Endometrium (tissue), 2 donors: Measurements from ENCODE around the gene PACS1.

Experiments
- FAIRE-seq: peaks from 2 replicates; lab custom pipeline; 2012; peaks lifted over from hg19 to GRCh38; lab: Jason Lieb, UNC
- donor health status: control.
- donor health status: control.

PACS1 gene

GRCh38 chr11:66050581-66051231 is 19.4 kb upstream of the PACS1 start:
- no peak for FAIRE-seq

- FAIRE-seq: no peak
Observed at GRCh38 chr11:66051371-66051765, 18.7 kb upstream of the PACS1 start.

DNA sequence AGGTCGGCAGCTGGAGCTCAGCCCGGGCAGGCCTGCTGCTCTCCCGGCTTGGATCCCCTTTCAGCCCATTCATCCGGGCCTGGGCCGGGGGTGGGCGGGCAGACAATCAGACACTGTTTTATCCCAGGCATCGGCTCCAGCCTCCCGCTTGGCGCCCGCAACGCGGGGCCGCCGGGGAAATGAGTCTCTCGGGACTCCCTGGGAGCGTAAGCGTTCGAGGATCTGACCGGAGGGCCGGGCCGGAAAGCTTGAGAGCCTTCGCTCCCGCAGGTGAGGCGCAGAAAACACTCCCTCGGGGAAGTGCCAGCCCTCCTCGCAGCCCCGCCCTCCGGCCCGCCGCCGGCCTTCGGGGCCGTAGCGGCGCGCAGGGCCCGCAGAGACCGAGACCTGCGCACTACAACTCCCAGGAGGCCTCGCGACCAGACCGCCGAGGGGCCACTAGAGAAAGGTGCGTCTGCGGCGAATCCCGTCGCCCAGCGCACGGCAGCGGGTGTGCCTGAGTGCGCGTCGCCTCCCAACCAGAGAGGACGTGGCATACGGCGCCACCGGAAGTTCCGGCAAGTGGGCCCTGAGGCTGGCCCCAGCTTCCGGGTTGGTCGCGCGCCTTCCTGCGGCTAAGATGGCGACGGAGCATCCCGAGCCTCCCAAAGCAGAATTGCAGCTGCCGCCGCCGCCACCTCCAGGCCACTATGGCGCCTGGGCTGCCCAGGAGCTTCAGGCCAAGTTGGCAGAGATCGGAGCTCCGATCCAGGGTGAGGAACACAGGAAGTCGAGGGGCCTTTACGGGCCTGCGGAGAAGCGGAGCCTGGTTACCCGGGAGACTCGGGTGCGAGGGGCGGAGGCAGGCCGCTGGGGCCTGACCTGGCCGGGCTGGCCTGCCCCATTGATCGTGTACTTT is 18.1 kb upstream of the PACS1 start, which contains the start of gene SF3B2:
SF3B2 (plus strand) TSS at position 599 of the 898 bp plus-strand sequence; CDS start at position 620, 21 bp downstream.
- no peak for FAIRE-seq

DNA sequence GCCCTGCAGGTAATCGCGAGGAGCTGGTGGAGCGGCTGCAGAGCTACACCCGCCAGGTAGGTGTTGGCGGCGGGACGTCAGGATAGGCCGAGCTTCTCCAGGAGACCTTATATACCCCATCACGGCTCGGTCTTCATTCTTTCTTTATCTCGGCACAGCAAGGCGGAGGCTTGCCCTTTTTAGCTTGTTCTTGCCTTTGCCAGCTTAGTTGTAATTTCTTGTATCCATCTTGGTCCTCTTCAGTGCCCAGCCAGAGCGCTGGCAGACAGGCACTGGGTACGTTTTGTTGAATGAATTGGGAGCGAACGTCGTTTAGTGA is 17.4 kb upstream of the PACS1 start:
- no peak for FAIRE-seq

GRCh38 chr11:66055021-66055420 is 15.1 kb upstream of the PACS1 start:
- FAIRE-seq: no peak

GRCh38 chr11:66056501-66056900 is 13.6 kb upstream of the PACS1 start:
- FAIRE-seq: no peak

GRCh38 chr11:66059966-66060680 is 9.9 kb upstream of the PACS1 start:
- FAIRE-seq: no peak

GRCh38 chr11:66061268-66061667 is 8.8 kb upstream of the PACS1 start:
- FAIRE-seq: no peak

- FAIRE-seq: no peak
Observed at GRCh38 chr11:66062408-66062807, 7.7 kb upstream of the PACS1 start.

DNA sequence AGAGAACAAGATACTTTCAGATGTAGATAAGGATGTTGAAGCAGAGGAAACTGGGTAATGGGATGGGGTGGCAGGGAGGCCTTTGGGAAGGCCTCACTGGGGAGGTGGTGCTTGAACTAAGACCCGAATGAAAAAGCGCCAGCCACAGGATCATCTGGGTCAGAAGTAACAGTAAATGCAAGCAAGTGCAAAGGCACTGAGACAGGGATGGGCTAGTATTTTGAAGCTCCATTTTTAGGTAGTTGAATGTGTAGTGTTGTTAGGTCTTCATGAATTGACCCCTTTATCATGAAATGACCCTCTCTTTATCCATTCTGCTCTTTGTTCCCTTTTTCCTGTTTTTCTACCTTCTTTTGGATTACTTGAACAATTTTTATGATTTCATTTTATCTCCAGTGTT is 6.2 kb upstream of the PACS1 start:
- FAIRE-seq: no peak

GRCh38 chr11:66064571-66064970 is 5.5 kb upstream of the PACS1 start:
- no peak for FAIRE-seq

DNA sequence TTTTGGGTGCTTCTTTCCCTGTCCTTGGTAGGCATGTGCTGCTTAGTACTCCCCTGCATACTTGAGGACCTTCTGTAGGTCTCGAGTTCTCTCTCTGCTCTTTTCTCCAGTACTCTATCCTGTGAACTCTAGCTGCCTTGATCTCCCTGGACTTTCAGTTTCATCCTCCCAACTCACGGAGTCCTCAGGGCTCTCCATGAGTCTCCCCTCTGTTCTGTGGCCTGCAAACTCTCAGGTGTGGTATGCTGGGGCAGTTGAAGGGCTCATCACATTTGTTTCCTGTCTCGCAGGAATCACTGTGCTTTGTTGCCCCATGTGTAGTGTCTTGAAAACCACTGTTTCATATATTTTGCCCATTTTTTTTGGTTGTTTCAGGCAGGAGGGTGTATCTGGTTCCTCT is 3.3 kb upstream of the PACS1 start:
- FAIRE-seq: no peak

DNA sequence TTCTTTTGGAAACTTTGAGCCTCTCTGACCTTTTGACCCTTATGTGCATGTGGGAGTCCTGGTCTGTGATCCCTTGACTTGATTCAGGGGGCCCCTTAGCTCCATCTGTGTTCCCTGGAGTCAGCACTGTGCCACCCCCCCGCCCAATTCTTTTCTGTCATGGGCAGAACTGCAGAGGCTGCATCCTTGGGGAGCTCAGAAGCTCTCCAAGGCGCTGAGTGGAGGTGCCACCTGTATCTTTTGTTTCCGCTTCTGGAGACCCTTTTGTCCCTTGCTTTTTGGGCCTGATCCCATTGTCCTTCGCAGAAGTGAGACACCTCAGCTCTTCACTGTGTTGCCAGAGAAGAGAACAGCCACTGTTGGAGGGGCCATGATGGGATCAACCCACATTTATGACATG is 2.4 kb upstream of the PACS1 start:
- no peak for FAIRE-seq

DNA sequence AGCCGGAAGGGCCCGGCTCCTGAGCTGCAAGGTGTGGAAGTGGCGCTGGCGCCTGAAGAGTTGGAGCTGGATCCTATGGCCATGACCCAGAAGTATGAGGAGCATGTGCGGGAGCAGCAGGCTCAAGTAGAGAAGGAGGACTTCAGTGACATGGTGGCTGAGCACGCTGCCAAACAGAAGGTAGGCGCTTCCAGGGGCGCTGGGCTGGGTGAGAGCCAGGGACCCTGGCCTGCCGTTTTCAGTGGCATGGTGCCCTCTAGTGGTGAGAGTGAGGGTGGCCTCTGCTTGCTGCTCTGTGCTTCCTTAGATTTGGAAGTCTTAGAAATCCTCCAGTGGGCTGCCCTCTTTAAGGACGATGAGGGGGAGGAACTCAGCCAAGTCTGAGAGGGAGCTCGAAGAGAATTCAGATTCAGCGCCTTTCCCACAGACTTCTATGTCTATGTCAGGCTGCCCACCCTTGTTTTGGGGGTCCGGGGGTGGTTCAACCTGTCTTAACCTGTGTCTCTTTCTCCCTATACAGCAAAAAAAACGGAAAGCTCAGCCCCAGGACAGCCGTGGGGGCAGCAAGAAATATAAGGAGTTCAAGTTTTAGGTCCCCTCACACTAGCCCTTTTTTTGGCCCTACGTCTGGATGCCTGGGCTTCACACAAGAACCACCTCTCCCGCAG is 1.8 kb upstream of the PACS1 start:
- FAIRE-seq: no peak

- no peak for FAIRE-seq
Observed at GRCh38 chr11:66068923-66069714, 953 bp upstream of the PACS1 start.

GRCh38 chr11:66070604-66071380 is 720 bp downstream of the PACS1 start:
- no peak for FAIRE-seq

DNA sequence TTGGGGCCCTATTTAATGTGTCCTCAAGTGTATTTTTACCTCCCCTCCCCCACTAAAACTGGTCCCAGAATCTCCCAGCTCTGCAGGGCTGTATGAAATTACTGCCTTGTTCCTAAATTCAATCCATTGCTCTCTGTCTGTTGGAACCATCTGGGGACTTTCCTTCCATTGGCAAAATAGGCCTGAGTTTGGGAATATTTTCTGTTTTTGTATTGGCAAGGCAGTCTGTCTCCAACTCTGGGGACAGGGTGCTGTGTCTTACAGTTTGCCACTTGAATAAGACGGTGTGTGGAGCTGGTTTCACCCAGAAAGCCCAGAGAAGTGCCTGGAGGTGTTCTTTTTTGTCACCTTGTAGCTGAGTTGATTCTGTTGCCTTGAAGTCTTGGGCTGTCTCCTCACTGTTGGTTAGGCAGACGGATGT is 1.3 kb downstream of the PACS1 start:
- FAIRE-seq: no peak

DNA sequence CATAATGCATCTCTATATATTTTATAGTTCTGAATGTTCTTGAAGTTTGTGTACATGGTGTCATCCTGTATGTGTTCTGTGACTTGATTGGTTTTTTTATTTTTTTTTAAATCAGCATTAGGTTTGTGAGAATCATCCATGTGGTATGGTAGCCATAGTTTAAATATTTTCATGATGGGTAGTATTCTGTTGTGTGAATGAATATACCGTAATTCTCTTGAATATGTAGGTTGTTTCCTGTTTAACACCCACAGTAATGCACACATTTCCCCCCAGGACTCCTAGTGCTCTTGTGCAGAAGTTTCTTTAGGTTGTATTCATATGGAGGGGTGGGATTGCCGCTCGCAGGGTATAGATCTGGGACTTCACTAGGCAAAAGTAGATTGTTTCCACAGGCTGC is 2.0 kb downstream of the PACS1 start:
- no peak for FAIRE-seq

GRCh38 chr11:66072518-66072917 is 2.4 kb downstream of the PACS1 start:
- FAIRE-seq: no peak

DNA sequence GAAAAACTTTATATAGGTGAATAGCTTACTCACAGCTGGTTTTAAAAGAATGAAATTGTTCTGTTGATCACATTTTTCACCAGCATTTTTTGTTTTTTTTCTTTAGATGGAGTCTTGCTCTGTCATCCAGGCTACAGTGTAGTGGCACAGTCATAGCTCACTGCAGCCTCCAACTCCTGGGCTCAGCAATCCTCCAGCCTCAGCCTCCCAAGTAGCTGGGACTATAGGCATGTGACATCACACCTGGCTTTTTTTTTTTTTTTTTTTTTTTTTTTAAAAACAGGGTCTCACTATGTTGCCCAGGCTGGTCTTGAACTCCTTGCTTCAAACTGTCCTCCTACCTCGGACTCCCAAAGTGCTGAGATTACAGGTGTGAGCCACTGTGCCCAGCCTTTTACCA is 3.6 kb downstream of the PACS1 start:
- no peak for FAIRE-seq

DNA sequence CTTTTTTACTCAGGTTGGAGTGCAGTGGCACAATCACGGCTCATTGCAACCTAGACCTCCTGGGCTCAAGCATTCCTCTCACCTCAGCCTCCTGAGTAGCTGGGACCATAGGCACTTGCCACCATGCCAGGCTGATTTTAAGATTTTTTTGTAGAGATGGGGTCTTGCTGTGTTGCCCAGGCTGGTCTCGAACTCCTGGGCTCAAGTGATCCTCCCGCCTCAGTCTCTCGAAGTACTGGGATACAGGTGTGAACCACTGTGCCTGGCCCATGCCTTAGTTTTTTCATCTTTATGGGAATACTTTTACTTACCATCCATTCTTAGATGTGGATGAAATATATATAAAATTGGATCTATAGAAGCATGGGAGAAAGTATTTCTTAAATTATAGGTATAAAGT is 5.2 kb downstream of the PACS1 start:
- FAIRE-seq: no peak
